Activated naive CD4-positive, alpha-beta T cell treated with anti-CD3 and anti-CD28 coated beads for 36 hours (primary cell): ENCODE results near the gene PCIF1. TPM values are rescaled to one million over a fixed set of nuclear protein-coding genes. Genes with fewer than 3 reads are reported as not detected.
A peak's percentile ranks its signal among the peaks of the same experiment; 100 is the strongest.

Experiments
- CTCF ChIA-PET: fragments of 350-600 bp; sonication (Branson Sonifier 250); formaldehyde crosslinking; loops from one replicate; lab custom pipeline; 2021; ENCODE audit warnings: antibody characterized with exemption; lab: Charles Lee
- DNase-seq: peaks from one replicate; pipeline ENCODE4 v3.0.0-alpha.2; 2020
- H3K27ac Mint-ChIP-seq: one replicate; pipeline ENCODE4 v1.8.0; 2021; ENCODE audit warnings: mild to moderate bottlenecking, mixed read lengths
- H3K27me3 Mint-ChIP-seq: one replicate; pipeline ENCODE4 v1.8.0; 2021; ENCODE audit warnings: low read depth, mixed read lengths
- H3K36me3 Mint-ChIP-seq: one replicate; pipeline ENCODE4 v1.8.0; 2021; ENCODE audit warnings: low read depth, mixed read lengths
- H3K4me1 Mint-ChIP-seq: one replicate; pipeline ENCODE4 v1.8.0; 2021; ENCODE audit warnings: low read depth, mixed read lengths
- H3K4me3 Mint-ChIP-seq: one replicate; pipeline ENCODE4 v1.8.0; 2021; ENCODE audit warnings: mild to moderate bottlenecking, moderate library complexity, mixed read lengths
- H3K9me3 Mint-ChIP-seq: one replicate; pipeline ENCODE4 v1.8.0; 2021; ENCODE audit warnings: mixed read lengths
- intact Hi-C: fragments of 100-400 bp; cut with micrococcal nuclease; formaldehyde crosslinking; loops from one replicate; pipeline ENCODE4 v1.15.1; 2023
- total RNA-seq, 2 experiments: library from RNA; stranded (reverse); gene quantifications; one replicate each; pipeline ENCODE4 v1.2.3, GENCODE V29; 2021

The PCIF1 gene
- 10 to 100 TPM; 39.2 to 39.5 TPM for total RNA-seq

DNA sequence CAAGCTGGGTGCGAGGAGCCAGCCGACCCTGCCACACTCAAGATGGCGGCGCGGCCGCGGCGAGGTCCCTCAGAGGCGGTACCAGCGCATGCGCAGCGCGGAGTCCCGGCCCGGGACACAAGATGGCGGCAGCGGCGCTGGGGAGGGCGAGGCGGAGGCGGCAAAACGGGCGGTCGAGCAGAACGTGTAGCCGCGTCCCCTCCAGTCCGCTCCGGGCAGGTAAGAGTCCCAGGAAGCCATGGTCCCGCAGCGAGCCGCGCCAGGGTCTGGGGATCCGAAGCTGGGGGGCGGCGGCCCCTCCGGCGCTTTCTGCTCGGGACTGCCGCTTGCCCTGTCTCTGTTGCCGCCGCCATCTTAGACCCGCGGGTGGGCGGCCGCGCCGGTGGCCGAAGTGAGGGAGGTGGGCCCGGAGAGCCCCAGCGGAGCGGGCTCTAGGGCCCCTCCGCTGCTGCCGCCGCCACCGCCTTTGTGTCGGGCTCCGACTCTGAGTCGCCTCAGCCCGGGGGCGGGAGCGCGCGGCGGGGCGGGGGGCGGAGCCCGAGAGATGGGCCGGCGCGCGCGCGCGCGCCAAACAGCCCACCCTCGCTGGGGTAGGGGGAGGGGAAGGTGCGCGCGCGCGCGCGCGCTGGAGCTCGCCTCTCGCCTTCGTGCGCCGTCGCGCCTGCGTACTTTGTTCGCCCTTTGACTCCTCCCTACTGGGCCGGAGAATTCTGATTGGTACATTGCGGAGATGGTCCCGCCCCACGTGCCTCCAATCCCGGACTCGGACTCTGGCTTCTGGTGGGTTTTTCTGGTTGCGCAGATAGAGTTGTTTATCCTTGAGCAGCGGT, at the start of gene PCIF1:
PCIF1 (plus strand) TSS at position 98 of the 830 bp plus-strand sequence. CDS start 4,317 bp downstream, outside the sequence.
- DNase-seq, result peak; percentile 99
- H3K4me3 Mint-ChIP-seq, result peak within 1 kb of the TSS; percentile 93
- intact Hi-C loops, result loop anchor here (1.0 to 5.0 kb wide), 10 partner anchors 38 to 752 kb away; partner anchors contain the start of genes ACOT8, CTSA, ELMO2 and NCOA5
- H3K9me3 Mint-ChIP-seq, result no peaks in the 10 kb centered on the region
- H3K27ac Mint-ChIP-seq, result peak within 1 kb of the TSS; percentile 95
- H3K27me3 Mint-ChIP-seq, result no peaks in the 10 kb centered on the region
- CTCF ChIA-PET, result interaction anchor here (0.5 to 2.5 kb wide), 5 partner anchors 35 to 632 kb away, joined by 3 to 19 read pairs (median 9); no protein-coding TSS in a partner anchor
- H3K4me1 Mint-ChIP-seq, result peaks cover 30% of the 10 kb centered on the region
- H3K36me3 Mint-ChIP-seq, result peaks cover 22% of the 10 kb centered on the region

DNA sequence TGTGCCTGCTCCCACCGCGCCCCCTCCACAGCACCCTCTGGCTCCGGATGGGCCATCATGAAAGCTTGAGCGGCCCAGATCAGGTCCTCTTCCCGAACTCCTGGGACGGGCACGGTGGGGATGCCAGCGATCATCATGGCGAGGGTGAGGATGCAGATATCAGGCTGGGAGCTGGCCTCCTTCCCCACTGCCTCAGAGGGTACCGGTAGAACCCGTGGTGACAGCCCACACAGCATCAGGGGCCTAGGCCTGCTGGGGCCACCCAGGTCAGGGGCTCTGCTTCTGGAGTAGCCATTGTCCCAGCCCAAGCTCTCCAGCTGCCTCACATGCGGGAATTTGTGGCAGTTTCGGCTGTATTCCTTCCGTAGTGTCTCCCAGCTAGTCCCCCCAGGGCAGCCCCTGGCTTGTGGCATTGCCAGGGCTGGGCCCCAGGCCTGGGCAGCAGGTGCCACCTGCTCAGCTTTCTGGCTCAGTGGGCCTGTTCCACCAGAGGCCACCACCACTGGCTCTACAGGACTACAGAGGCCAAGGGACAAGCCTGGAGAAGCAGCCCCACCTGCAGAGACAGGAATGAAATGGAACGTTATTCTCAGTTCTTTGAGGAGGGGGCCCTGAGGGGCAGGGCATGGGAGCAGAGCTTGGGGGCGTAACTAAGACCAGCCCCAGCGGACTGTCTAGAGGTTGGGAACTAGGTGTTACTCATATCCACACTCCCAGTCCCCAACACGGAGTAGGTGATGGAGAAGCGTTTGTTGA, 47.7 kb upstream of the PCIF1 start:
- H3K9me3 Mint-ChIP-seq, result no peaks in the 10 kb centered on the region
- CTCF ChIA-PET, result no interaction called here
- H3K27ac Mint-ChIP-seq, result no peak overlapping the region
- no peaks in the 10 kb centered on the region for H3K27me3 Mint-ChIP-seq
- intact Hi-C loops, result no loop called here
- no peak for DNase-seq
- H3K4me1 Mint-ChIP-seq, result peaks cover 49% of the 10 kb centered on the region
- peaks cover 10% of the 10 kb centered on the region for H3K36me3 Mint-ChIP-seq
- H3K4me3 Mint-ChIP-seq, result no peak overlapping the region

GRCh38 chr20:45887346-45887715, 47.2 kb upstream of the PCIF1 start, which contains the start of gene SPATA25:
Gene SPATA25 (minus strand): TSS chr20:45887622. CDS start chr20:45887590, 32 bp downstream.
- intact Hi-C loops, result no loop called here

DNA sequence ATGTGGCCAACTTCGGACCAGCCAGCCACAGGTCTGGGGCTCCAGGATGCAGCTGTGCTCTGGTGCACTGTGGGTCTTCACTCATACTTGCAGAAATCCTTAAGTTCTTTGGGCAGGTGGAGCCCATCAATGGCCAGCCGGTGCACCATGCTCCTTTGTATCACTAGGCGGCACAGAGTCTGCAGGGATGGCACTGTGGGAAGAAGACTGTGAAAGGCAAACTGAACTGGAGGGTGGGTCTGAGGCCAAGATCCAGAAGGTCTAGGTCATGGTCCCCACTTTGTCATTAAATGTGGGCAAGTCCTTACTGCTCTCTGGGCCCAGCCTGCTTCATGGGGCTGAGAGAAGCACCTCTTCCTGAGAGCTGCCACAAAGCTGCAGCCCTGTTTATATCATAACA, 45.8 kb upstream of the PCIF1 start:
- CTCF ChIA-PET, result interaction anchor here (0.5 to 2.1 kb wide), 2 partner anchors 89 to 1670 kb away, joined by 3 to 8 read pairs; no protein-coding TSS in a partner anchor
- peaks cover 44% of the 10 kb centered on the region for H3K4me1 Mint-ChIP-seq
- H3K27ac Mint-ChIP-seq, result no peak overlapping the region
- peaks cover 5% of the 10 kb centered on the region for H3K36me3 Mint-ChIP-seq
- H3K27me3 Mint-ChIP-seq, result no peaks in the 10 kb centered on the region
- H3K9me3 Mint-ChIP-seq, result no peaks in the 10 kb centered on the region
- DNase-seq, result no peak
- intact Hi-C loops, result no loop called here
- H3K4me3 Mint-ChIP-seq, result no peak overlapping the region

More at GRCh38 chr20:45887346-45887715, 47.2 kb upstream of the PCIF1 start, which contains the start of gene SPATA25:
- CTCF ChIA-PET, result no interaction called here
- Mint-ChIP-seq H3K27me3 (no peaks in the 10 kb centered on the region), H3K36me3 (peaks cover 10% of the 10 kb centered on the region), H3K4me3 (no peak within 1 kb of the TSS), H3K4me1 (peaks cover 51% of the 10 kb centered on the region), H3K9me3 (no peaks in the 10 kb centered on the region), H3K27ac (no peak within 1 kb of the TSS)
- DNase-seq, result no peak

DNA sequence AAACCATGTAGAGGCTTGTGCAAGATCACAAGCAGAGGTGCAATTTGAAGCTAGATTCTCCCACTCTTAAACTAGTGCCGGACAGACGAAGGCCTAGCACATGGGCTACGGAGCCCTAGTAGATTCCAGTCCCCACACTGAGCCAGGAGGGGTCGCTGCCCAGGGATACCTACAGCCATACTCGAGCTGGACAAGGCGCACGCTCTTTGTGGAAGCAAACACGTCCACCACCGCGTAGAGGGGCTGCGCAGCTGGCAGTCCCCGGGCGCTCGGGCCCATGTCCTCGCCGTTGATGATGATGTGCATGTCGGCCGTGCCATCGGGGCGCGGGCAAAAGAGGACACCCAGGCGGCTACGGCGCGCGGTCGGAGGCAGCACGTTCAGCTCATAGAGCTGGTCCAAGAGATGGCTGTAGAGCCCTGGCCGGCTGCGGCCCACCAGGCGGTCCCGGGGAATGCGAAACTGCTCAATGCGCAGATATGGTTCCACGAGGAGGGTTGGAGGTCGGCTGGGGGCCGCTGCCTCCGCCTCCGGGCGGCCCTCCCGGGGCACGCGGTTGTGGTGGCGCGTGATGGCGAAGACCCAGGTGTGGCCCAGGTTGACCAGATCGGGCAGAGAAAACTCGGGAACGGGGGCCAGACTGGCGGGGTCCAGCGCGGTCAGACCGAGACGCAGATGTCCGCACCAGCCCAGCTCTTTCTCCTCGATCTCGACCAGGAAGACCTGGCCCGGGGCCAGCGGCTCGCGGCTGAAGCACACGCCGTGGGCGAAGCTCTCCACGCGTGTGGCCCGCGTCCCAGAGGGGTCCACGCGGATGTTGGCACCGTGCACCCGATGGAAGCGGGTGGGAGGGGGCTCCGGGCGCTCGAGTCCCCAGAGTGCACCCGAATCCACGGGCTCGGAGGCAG, 44.2 kb upstream of the PCIF1 start:
- intact Hi-C loops, result loop anchor here (2.0 kb wide), 3 partner anchors 34 to 66 kb away; partner anchors contain the start of genes ACOT8, SNX21 and ZSWIM3
- H3K27me3 Mint-ChIP-seq, result no peaks in the 10 kb centered on the region
- H3K36me3 Mint-ChIP-seq, result peaks cover 5% of the 10 kb centered on the region
- CTCF ChIA-PET, result interaction anchor here (1.1 to 2.3 kb wide), 8 partner anchors 10 to 91 kb away, joined by 3 to 8 read pairs (median 5); no protein-coding TSS in a partner anchor
- peak overlapping the region; percentile 89 for H3K4me3 Mint-ChIP-seq
- peaks cover 30% of the 10 kb centered on the region for H3K4me1 Mint-ChIP-seq
- no peaks in the 10 kb centered on the region for H3K9me3 Mint-ChIP-seq
- peak; percentile 63 for DNase-seq
- H3K27ac Mint-ChIP-seq, result peak overlapping the region; percentile 50

DNA sequence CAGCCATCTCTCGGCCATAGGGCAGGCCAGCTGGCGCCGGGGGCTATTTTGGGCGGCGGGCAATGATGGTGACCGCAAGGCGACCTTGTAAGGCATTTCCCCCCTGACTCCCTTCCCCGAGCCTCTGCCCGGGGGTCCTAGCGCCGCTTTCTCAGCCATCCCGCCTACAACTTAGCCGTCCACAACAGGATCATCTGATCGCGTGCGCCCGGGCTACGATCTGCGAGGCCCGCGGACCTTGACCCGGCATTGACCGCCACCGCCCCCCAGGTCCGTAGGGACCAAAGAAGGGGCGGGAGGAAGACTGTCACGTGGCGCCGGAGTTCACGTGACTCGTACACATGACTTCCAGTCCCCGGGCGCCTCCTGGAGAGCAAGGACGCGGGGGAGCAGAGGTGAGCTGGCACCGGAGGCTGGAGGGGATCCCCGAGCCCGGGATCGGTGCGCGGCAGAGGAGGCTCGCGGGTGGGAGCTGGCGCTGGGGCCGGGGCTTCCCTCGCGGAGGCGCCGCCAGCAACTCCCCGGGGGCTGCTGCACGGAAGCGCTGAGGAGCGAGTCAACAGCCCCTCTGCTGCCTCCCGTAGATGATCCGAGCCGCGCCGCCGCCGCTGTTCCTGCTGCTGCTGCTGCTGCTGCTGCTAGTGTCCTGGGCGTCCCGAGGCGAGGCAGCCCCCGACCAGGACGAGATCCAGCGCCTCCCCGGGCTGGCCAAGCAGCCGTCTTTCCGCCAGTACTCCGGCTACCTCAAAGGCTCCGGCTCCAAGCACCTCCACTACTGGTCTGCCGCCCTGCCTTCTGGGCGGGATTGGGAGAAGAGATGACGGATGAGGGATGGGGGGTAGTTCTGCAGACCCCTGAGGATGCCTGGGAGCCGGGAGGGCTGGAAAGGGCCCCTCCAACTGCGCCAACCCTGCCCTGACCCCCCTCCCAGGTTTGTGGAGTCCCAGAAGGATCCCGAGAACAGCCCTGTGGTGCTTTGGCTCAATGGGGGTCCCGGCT, 43.2 kb upstream of the PCIF1 start, which contains the start of the genes CTSA and NEURL2:
CTSA (plus strand) TSS at position 351 of the 999 bp plus-strand sequence; CDS start at position 585, 234 bp downstream.
NEURL2 (minus strand) TSS at position 224 of the 999 bp plus-strand sequence; CDS start at position 7, 217 bp downstream.
- H3K4me1 Mint-ChIP-seq, result peaks cover 22% of the 10 kb centered on the region
- peak within 1 kb of the TSS; percentile 89 for H3K4me3 Mint-ChIP-seq
- intact Hi-C loops, result loop anchor here (1.0 to 2.0 kb wide), 7 partner anchors 10 to 81 kb away; partner anchors contain the start of genes ACOT8, SNX21, ZNF335 and ZSWIM1
- H3K27me3 Mint-ChIP-seq, result no peaks in the 10 kb centered on the region
- peaks cover 5% of the 10 kb centered on the region for H3K36me3 Mint-ChIP-seq
- no peaks in the 10 kb centered on the region for H3K9me3 Mint-ChIP-seq
- DNase-seq, result peak; percentile 91
- peak within 1 kb of the TSS; percentile 84 for H3K27ac Mint-ChIP-seq
- CTCF ChIA-PET, result interaction anchor here (0.6 to 2.3 kb wide), 7 partner anchors 9 to 92 kb away, joined by 3 to 8 read pairs (median 5); partner anchors contain the start of gene ZSWIM1

DNA sequence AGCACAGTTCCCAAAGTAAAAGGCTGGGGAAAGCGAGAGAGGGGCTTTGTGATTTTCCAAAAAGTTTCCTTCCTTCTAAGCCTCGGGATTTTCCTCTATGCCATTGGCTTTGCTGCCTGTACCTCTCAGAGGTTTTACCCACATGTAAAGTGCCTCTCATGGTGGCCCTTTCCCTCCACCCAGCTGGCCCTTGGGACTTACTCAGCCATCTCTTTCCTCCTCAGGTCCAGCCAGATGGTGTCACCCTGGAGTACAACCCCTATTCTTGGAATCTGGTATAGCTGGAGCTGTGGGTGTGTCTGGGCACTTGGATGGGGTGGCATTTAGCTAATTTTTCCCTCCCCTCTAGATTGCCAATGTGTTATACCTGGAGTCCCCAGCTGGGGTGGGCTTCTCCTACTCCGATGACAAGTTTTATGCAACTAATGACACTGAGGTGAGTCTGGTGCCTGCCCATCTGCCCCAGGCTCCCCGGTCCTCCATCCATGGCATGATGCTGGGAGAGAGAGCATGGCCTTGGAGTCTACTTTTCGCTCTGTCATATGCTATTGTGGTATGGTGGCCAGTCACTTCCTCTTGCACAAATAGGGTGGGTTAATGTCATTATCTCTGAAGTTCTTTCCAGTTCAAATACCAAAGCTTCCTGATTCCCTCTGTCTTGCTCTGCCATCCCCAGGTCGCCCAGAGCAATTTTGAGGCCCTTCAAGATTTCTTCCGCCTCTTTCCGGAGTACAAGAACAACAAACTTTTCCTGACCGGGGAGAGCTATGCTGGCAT, 42.2 kb upstream of the PCIF1 start:
- Mint-ChIP-seq H3K27me3 (no peaks in the 10 kb centered on the region), H3K4me3 (peak overlapping the region; percentile 89), H3K4me1 (peaks cover 22% of the 10 kb centered on the region), H3K36me3 (peaks cover 5% of the 10 kb centered on the region), H3K27ac (no peak overlapping the region), H3K9me3 (no peaks in the 10 kb centered on the region)
- no peak for DNase-seq
- intact Hi-C loops, result no loop called here
- CTCF ChIA-PET, result interaction anchor here (0.9 to 1.4 kb wide), 4 partner anchors 8 to 657 kb away, joined by 3 to 5 read pairs (median 4); no protein-coding TSS in a partner anchor

GRCh38 chr20:45892828-45893500, 41.5 kb upstream of the PCIF1 start:
- peaks cover 5% of the 10 kb centered on the region for H3K36me3 Mint-ChIP-seq
- no peak for DNase-seq
- CTCF ChIA-PET, result interaction anchor here (0.9 to 1.2 kb wide), 3 partner anchors 7 to 658 kb away, joined by 3 to 5 read pairs (median 4); no protein-coding TSS in a partner anchor
- no peak overlapping the region for H3K27ac Mint-ChIP-seq
- H3K4me3 Mint-ChIP-seq, result peak overlapping the region; percentile 89
- no peaks in the 10 kb centered on the region for H3K27me3 Mint-ChIP-seq
- no peaks in the 10 kb centered on the region for H3K9me3 Mint-ChIP-seq
- intact Hi-C loops, result no loop called here
- H3K4me1 Mint-ChIP-seq, result peaks cover 22% of the 10 kb centered on the region

DNA sequence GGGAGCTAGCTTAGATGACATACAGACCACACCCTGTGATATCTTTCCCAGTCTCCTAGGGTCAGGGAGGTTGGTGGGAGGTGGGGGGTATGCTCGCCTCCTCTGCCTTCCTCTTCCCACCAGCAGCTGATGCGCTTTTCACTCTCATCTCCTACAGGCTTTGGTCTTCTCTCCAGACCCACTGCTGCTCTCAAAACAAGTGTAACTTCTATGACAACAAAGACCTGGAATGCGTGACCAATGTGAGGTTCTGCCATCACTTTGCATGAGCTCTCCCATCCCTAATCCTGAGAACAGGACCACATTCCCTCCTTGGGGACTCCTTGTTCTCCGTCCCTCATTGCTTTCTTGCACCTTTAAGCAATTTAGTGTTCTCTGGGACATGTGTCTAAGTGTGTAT, 40.7 kb upstream of the PCIF1 start:
- peaks cover 7% of the 10 kb centered on the region for H3K36me3 Mint-ChIP-seq
- no peaks in the 10 kb centered on the region for H3K27me3 Mint-ChIP-seq
- DNase-seq, result no peak
- CTCF ChIA-PET, result no interaction called here
- H3K4me1 Mint-ChIP-seq, result peaks cover 22% of the 10 kb centered on the region
- H3K27ac Mint-ChIP-seq, result no peak overlapping the region
- H3K9me3 Mint-ChIP-seq, result no peaks in the 10 kb centered on the region
- H3K4me3 Mint-ChIP-seq, result no peak overlapping the region
- intact Hi-C loops, result no loop called here
